ENCODE measurements around the gene IZUMO1.
A peak's percentile ranks its signal among the peaks of the same experiment; 100 is the strongest.
"Not testable (repeated sequence)": the region's sequence is repeated elsewhere in the genome, so short reads cannot be mapped to it uniquely, and the experiment has no call there.

The IZUMO1 gene

GRCh38 chr19:48735031-48735615 is 11.6 kb downstream of the IZUMO1 start:
- no peak for DNase-seq

DNA sequence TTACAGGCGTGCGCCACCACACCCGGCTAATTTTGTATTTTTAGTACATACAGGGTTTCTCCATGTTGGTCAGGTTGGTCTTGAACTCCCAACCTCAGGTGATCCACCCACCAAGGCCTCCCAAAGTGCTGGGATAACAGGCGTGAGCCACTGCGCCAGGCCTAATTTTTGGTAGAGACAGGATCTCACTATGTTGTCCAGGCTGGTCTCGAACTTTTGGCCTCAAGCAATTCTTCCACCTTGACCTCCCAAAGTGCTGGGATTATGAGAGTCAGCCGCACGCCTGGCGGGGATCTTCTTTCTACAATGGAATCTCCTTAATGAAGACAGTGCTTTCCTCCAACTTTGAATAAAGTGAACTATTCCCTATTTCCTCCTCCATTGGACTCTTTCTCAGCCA is 12.1 kb downstream of the IZUMO1 start:
- no peak for DNase-seq

- no peak for DNase-seq
Measured at GRCh38 chr19:48731452-48731851, 15.3 kb downstream of the IZUMO1 start.

DNA sequence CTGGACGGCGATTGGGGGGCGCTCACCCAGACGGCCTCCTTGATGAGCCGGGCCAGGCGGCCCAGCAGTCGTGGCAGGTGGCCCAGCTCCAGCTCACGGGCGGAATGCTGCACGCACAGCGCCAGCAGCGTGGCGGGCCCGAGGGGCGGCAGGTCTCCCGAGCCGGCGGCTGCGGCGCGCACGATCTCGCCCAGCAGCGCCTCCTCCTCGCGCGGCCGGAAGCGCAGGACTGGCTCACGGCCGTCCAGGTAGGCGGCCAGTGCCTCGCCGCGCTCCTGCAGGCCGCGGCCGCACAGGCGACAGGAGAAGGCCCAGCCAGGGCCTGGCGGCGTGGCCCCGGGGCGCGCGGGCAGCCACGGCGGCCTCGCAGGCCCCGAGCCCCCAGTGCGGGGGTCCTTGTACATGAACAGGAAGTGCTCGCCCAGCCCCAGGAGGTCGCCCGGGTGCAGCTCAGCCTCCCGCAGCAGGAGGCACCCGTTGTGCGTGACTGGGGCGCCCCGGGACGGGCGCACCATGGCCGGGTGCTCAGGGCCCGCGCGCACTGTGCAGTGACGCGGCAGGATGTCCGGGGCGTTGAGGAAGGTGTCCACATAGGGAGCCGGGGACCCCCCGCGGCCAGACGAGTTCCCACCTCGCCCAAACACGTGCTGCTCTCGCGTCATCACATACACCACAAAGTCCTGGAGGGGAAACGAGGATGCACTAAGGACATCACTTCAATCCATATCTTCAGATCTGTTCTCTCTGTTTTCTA is 17.6 kb downstream of the IZUMO1 start:
- DNase-seq = no peak

- DNase-seq = peak; percentile 68
Measured at GRCh38 chr19:48726556-48726955, 20.2 kb downstream of the IZUMO1 start.

DNA sequence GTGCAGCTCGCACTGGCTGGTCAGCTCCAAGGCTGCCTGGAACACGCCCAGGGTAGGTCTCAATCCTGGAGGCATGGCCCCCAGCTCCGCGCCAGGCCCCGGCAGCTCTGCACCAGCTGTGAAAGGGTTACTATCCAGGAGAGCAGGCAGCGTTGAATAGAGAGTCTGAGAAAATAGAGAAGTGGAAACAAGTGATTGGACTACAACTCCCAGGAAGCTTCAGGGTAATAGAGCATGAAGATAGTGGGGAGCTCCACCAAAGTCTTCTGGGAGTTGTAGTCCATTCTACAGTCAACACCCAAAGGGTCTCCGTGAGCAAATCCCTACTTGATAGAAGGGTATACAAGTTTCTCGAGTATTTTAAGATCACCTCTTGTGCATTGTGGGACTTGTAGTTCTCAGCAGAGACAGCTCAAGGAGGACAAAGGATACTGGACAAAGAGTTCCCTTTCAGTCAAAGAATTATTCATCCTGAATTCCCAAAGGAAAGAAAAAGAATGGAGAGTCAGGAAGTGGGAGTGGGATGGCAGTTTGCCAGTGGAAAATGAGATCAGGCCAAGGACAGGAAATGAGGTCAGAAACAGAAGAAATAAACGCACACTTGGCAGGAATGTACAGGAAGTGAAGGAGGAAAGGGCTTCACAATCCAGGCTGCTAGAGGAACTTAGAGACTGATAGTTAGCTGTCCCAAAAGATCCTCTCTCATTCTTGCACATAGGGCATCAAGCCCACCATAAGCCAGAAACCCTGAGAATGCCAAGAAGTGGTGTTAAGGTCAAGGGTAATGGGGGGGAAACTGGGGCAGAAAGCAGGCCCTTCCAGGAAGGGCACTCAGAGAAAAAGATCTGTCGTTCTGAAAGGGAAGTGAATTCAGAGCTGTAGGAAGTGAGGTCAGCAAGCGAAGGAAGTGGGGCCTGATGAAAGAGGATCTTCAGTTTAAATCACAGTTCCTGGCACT is 21.6 kb downstream of the IZUMO1 start:
- DNase-seq = peak; percentile 51

- no peak for DNase-seq
Measured at GRCh38 chr19:48722196-48722708, 24.5 kb downstream of the IZUMO1 start.

GRCh38 chr19:48720613-48721296 is 26.0 kb downstream of the IZUMO1 start:
- peak; percentile 95 for DNase-seq

GRCh38 chr19:48720251-48720612 is 26.5 kb downstream of the IZUMO1 start:
- DNase-seq = no peak

- DNase-seq = no peak
Measured at GRCh38 chr19:48719263-48720171, 27.2 kb downstream of the IZUMO1 start, which contains the start of gene MAMSTR. Gene MAMSTR (minus strand): TSS chr19:48719725. CDS start chr19:48719031, 694 bp downstream.

GRCh38 chr19:48718711-48719231 is 27.9 kb downstream of the IZUMO1 start:
- DNase-seq = no peak

DNA sequence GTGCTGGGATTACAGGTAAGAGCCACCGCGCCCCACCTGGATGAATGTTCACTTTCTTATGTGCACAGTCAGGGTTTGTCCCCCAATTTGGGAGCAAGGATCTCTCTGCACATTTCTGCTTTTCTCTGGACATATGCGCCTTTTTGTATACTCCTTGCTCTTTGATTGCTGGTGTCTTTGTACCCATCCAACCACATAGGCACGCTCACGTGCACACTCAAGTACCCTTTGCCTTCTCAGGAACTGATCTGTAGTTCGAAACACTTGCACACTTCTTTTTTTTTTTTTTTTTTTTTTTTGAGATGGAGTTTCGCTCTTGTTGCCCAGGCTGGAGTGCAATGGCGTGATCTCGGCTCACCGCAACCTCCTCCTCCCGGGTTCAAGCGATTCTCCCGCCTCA is 28.6 kb downstream of the IZUMO1 start:
- DNase-seq = not testable (repeated sequence)

- no peak for DNase-seq
Measured at GRCh38 chr19:48716562-48717291, 30.0 kb downstream of the IZUMO1 start.

GRCh38 chr19:48715681-48716171 is 31.0 kb downstream of the IZUMO1 start:
- DNase-seq = no peak

DNA sequence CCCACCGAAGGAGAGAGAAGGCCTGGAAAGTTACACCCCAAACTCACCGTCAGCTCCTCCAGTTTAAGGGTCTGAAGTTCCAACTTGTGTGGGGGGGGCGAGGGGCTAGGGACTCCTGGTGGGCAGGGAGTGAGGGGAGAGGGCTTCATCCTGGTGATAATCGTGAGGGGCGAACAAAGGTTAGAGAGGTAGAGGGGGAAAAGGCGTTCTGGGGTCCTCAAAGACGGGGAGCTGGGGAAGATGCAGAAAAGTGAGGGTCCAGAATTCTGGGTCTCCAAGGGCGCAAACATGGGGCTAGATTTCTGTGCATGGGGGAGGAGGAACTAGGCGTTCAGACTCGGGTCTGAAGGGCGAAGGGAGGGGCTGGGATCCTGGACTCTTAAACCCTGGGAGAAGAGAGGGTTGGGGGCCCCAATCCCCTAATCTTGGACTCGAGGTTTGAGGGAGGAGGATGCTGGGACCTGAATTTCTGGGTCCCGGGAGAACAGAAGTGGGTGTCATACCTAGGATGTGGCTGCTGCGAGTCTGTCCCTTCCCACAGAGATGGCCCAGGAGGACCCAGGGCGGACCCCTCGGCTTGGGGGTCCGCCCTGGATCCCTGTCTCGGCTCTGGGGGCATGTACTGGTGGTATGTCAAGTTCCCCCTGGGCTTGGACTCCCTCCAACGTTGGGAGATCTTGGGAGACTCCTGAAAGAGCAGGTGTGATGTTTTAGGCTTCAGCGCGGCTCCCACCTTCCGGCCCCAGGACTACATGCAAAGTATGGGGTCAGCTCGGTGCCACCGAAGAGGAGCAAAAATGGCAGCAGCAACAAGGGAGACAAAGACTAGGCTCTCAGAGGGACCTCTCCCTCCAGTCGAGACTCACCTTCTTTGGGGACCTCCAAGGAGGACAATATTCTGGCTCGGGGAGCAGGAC is 31.7 kb downstream of the IZUMO1 start:
- DNase-seq = no peak

GRCh38 chr19:48713864-48714755 is 32.6 kb downstream of the IZUMO1 start:
- peak; percentile 98 for DNase-seq

GRCh38 chr19:48713041-48713863 is 33.5 kb downstream of the IZUMO1 start:
- DNase-seq = no peak

Data from CD4-positive, alpha-beta T cell treated with Interferon gamma for 1 hour (primary cell).